ENCODE data around the gene MICAL3.

MICAL3 gene

GRCh38 chr22:17816649-17817048 lies 207.7 kb downstream of the MICAL3 start:
- TF ChIP-seq SIN3A (IDR thresholded peaks at IDR 0.05; ENCODE audit: borderline replicate concordance, insufficient read depth, low read length) (no peak), POLR2AphosphoS5 (IDR thresholded peaks at IDR 0.05; ENCODE audit: low read depth, low read length) (no peak), TAF1 (IDR thresholded peaks at IDR 0.05; ENCODE audit: borderline replicate concordance, insufficient read depth, low read length) (no peak), FOXP2 (optimal IDR thresholded peaks at IDR 0.05; ENCODE audit: borderline replicate concordance, extremely low read depth, extremely low read length, insufficient read depth) (no peak)
- TF ChIP-seq, protein P1, sequence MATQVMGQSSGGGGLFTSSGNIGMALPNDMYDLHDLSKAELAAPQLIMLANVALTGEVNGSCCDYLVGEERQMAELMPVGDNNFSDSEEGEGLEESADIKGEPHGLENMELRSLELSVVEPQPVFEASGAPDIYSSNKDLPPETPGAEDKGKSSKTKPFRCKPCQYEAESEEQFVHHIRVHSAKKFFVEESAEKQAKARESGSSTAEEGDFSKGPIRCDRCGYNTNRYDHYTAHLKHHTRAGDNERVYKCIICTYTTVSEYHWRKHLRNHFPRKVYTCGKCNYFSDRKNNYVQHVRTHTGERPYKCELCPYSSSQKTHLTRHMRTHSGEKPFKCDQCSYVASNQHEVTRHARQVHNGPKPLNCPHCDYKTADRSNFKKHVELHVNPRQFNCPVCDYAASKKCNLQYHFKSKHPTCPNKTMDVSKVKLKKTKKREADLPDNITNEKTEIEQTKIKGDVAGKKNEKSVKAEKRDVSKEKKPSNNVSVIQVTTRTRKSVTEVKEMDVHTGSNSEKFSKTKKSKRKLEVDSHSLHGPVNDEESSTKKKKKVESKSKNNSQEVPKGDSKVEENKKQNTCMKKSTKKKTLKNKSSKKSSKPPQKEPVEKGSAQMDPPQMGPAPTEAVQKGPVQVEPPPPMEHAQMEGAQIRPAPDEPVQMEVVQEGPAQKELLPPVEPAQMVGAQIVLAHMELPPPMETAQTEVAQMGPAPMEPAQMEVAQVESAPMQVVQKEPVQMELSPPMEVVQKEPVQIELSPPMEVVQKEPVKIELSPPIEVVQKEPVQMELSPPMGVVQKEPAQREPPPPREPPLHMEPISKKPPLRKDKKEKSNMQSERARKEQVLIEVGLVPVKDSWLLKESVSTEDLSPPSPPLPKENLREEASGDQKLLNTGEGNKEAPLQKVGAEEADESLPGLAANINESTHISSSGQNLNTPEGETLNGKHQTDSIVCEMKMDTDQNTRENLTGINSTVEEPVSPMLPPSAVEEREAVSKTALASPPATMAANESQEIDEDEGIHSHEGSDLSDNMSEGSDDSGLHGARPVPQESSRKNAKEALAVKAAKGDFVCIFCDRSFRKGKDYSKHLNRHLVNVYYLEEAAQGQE (IDR thresholded peaks at IDR 0.05; ENCODE audit: insufficient read depth in 1 of 2, low read depth in 2 of 2, low read length in 2 of 2), result no peak

- TF ChIP-seq POLR2AphosphoS5 (IDR thresholded peaks at IDR 0.05; ENCODE audit: low read depth, low read length) (no peak), FOXP2 (optimal IDR thresholded peaks at IDR 0.05; ENCODE audit: borderline replicate concordance, extremely low read depth, extremely low read length, insufficient read depth) (no peak), SIN3A (IDR thresholded peaks at IDR 0.05; ENCODE audit: borderline replicate concordance, insufficient read depth, low read length) (no peak)
- TF ChIP-seq, protein P1 (IDR thresholded peaks at IDR 0.05; ENCODE audit: insufficient read depth in 1 of 2, low read depth in 2 of 2, low read length in 2 of 2), result no peak
These were observed 208.6 kb downstream of the MICAL3 start for GRCh38 chr22:17815703-17816254.

- TF ChIP-seq, protein P1 (IDR thresholded peaks at IDR 0.05; ENCODE audit: insufficient read depth in 1 of 2, low read depth in 2 of 2, low read length in 2 of 2), result no peak
- no peak for TF ChIP-seq POLR2AphosphoS5 (IDR thresholded peaks at IDR 0.05; ENCODE audit: low read depth, low read length)
- TF ChIP-seq SIN3A (IDR thresholded peaks at IDR 0.05; ENCODE audit: borderline replicate concordance, insufficient read depth, low read length), result no peak
- TF ChIP-seq TAF1 (IDR thresholded peaks at IDR 0.05; ENCODE audit: borderline replicate concordance, insufficient read depth, low read length), result no peak
- TF ChIP-seq FOXP2 (optimal IDR thresholded peaks at IDR 0.05; ENCODE audit: borderline replicate concordance, extremely low read depth, extremely low read length, insufficient read depth), result no peak
These were observed 209.5 kb downstream of the MICAL3 start for GRCh38 chr22:17814830-17815229.

DNA sequence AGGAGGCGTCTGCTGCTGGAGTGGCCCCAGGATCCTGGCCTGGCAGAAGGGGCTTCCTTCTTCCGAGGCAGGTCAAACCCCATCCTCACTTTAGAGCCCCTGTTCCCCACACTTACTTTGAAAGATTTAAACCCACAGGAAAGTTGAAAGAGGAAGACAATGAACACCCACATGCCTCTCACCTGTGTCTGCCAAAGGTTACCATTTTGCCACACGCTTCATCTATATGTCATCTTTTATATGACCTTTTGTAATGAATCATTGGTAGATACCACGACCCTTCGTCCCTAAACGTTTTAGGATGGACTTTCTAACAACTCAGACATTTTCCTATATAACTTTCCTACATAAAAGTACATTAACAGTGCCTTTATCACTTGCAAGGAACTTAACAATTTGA lies 210.3 kb downstream of the MICAL3 start:
- no peak for TF ChIP-seq TAF1 (IDR thresholded peaks at IDR 0.05; ENCODE audit: borderline replicate concordance, insufficient read depth, low read length)
- TF ChIP-seq POLR2AphosphoS5 (IDR thresholded peaks at IDR 0.05; ENCODE audit: low read depth, low read length), result no peak
- TF ChIP-seq FOXP2 (optimal IDR thresholded peaks at IDR 0.05; ENCODE audit: borderline replicate concordance, extremely low read depth, extremely low read length, insufficient read depth), result no peak
- TF ChIP-seq, protein P1 (IDR thresholded peaks at IDR 0.05; ENCODE audit: insufficient read depth in 1 of 2, low read depth in 2 of 2, low read length in 2 of 2), result no peak
- TF ChIP-seq SIN3A (IDR thresholded peaks at IDR 0.05; ENCODE audit: borderline replicate concordance, insufficient read depth, low read length), result no peak

DNA sequence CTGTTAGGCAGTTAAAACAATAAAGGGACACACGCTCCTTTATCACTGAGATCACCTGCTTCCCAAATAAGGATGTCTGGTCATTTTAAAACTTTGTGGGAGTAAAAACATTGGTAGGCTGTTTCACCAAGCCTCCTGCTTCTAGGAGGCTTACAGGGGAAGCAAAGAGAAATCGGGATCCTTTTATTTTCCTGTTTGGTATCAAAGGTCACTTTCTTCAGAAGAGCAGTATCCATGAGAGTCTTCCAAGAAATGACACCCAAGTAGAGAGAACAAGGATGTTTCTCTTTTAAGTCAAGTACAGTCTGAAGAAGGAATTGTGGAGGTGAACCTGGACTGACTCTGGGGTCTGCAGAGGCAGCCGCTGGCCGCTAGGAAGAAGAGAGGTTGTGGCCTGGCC lies 213.2 kb downstream of the MICAL3 start:
- TF ChIP-seq TAF1 (IDR thresholded peaks at IDR 0.05; ENCODE audit: borderline replicate concordance, insufficient read depth, low read length), result no peak
- TF ChIP-seq, protein P1 (IDR thresholded peaks at IDR 0.05; ENCODE audit: insufficient read depth in 1 of 2, low read depth in 2 of 2, low read length in 2 of 2), result no peak
- TF ChIP-seq SIN3A (IDR thresholded peaks at IDR 0.05; ENCODE audit: borderline replicate concordance, insufficient read depth, low read length), result no peak
- TF ChIP-seq POLR2AphosphoS5 (IDR thresholded peaks at IDR 0.05; ENCODE audit: low read depth, low read length), result no peak
- no peak for TF ChIP-seq FOXP2 (optimal IDR thresholded peaks at IDR 0.05; ENCODE audit: borderline replicate concordance, extremely low read depth, extremely low read length, insufficient read depth)

All from PFSK-1 (cell line).